AG10803 (cell line): ENCODE results near the gene DNAI2.
A peak's percentile ranks its signal among the peaks of the same experiment; 100 is the strongest.
"Not testable (repeated sequence)": the region's sequence is repeated elsewhere in the genome, so short reads cannot be mapped to it uniquely, and the experiment has no call there.

Experiments
- DNase-seq: peaks from one replicate; pipeline ENCODE4 v3.0.0; 2010; ENCODE audit warnings: low read depth
- H3K4me3 ChIP-seq: 2 replicates; pipeline ENCODE4 v1.5.1; 2011; ENCODE audit warnings: mild to moderate bottlenecking, low read length, control low read depth
- TF ChIP-seq, protein P1 (sequence below): conservative IDR thresholded peaks from 2 replicates; pipeline ENCODE4 v1.5.1; 2011; ENCODE audit warnings: mild to moderate bottlenecking, low read length, control low read depth, inconsistent platforms

The DNAI2 gene

DNA sequence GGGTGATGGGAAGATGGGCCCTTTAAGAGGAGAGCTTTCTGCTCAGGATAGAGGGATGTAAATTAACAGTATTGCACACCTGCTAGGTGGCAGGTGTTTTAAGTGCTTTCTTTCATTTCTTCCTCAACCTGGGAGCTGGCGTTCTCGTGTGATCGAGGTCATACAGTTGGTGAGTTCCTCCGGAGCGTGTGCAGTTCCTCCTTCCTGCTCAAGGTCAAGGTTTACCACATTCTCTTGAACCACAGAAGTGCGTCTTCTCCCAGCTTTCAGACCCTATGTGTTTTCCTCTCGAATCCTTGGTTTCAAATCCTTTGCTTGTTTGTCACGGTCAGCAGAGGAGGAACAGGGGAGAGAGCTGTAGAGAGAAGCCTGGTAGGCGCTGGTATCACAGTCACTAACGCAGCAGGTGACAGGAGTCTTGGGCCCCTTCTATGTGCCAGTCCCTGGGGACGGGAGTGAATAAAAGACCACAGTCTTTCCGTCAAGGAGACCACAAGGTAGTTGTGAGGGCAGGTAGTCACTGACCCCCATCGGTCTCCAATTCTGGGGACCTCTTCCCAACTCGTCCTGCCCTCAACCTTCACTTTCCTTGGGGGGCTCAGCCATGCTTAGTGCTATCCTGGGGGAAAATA, 791 bp downstream of the DNAI2 start:
- no peak for DNase-seq
- no peak overlapping the region for H3K4me3 ChIP-seq
- TF ChIP-seq, protein P1, sequence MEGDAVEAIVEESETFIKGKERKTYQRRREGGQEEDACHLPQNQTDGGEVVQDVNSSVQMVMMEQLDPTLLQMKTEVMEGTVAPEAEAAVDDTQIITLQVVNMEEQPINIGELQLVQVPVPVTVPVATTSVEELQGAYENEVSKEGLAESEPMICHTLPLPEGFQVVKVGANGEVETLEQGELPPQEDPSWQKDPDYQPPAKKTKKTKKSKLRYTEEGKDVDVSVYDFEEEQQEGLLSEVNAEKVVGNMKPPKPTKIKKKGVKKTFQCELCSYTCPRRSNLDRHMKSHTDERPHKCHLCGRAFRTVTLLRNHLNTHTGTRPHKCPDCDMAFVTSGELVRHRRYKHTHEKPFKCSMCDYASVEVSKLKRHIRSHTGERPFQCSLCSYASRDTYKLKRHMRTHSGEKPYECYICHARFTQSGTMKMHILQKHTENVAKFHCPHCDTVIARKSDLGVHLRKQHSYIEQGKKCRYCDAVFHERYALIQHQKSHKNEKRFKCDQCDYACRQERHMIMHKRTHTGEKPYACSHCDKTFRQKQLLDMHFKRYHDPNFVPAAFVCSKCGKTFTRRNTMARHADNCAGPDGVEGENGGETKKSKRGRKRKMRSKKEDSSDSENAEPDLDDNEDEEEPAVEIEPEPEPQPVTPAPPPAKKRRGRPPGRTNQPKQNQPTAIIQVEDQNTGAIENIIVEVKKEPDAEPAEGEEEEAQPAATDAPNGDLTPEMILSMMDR, result no peak

DNA sequence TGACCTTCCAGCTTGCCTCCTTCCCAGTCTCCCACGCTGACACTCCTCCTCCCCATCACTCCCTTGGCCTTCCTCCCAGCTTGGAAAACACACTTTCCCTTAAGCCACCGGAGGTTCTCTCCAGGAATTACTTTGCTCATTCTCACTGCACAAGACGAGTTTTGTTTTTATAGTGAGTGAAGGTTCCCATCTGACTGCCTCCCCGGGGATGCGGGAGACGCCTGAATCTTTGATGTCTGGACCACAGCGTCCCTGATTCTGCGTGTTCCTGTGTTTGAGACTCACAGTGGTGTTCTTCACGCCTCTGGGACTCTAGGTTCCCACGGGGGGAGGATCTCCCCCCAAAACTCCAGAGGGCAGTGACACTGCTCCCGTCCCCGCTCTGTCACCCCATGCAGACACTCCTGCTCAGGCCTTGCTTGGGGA, 2.0 kb downstream of the DNAI2 start:
- DNase-seq, result no peak
- H3K4me3 ChIP-seq, result no peak overlapping the region
- TF ChIP-seq, protein P1, result no peak

DNA sequence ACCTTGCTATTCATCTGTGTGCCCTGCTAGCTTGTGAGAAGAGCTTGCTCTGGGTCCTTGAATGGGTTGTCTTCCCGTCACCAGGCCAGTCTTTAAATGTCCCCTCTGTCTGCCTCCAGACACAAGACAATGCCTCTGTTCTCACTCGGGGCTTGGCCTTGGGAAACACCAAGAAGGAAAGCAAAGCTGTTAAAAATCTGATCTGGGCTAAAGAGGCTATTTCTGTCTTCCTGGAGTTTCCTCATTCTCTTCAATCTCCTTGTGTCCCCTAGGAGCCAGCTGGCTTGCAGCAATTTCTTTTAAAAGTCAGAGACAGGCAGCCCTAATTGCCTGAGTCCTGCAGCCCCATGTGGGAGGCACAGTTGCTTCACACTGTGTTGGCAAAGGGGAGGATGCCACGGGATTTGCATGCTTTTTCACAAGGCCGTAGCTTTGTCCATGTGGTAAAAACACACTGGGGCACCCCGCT, 2.5 kb downstream of the DNAI2 start:
- peak; percentile 5 for DNase-seq
- no peak overlapping the region for H3K4me3 ChIP-seq
- TF ChIP-seq, protein P1, result no peak

DNA sequence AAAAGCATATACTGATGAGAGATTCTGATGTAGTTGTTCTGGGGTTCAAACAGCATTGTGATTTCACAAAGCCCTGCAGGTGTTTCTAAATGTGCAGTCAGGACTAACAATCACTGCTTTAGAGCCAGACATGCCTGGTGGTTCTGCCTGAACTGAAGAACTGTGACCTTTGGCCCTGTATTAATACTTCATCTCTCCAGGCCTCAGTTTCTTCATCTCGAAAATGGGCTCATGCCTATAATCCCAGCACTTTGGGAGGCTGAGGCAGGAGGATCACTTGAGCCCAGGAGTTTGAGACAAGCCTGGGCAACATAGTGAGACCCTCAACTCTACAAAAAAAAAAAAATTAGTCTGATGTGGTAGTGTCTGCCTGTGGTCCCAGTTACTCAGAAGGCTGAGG, 3.9 kb downstream of the DNAI2 start:
- no peak overlapping the region for H3K4me3 ChIP-seq
- TF ChIP-seq, protein P1, result no peak

DNA sequence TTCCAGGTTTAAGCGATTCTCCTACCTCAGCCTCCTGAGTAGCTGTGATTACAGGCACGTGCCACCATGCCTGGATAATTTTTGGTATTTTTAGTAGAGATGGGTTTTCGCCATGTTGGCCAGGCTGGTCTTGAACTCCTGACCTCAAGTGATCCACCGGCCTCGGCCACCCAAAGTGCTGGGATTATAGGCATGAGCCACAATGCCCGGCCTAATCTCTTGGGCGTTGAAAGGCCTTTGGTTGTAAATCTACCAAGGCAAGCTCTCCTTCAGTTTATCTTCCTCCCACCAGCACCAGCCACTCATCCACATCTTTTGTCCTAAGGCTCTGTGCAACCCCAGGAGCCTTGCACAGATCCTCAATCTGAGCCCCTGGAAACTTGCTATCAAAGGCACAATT, 5.6 kb downstream of the DNAI2 start:
- DNase-seq, H3K4me3 ChIP-seq: not testable (repeated sequence)

More for the DNA sequence above, 3.9 kb downstream of the DNAI2 start:
- no peak for DNase-seq

DNA sequence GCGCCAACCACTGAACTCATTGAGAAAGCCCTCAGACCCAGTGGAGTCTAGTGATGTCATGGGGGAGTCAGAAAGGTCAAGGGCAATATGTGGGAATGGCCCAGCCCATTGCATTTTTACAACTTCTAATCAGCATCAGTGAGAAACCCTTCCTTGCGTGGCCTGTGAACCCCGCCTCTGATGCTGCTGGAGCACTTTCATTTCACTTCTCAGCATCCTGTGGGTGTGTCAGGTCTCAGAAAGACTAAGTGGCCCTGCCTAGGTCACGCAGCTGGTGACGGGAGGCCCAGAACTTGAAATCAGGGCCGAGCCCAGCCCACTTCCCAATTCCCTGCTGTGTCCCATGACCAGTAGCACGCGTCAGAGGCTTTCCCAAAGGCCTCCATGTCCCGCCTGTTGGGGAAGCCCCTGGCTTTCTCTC, 6.1 kb downstream of the DNAI2 start:
- DNase-seq, result no peak
- H3K4me3 ChIP-seq, result no peak overlapping the region
- TF ChIP-seq, protein P1, result no peak

DNA sequence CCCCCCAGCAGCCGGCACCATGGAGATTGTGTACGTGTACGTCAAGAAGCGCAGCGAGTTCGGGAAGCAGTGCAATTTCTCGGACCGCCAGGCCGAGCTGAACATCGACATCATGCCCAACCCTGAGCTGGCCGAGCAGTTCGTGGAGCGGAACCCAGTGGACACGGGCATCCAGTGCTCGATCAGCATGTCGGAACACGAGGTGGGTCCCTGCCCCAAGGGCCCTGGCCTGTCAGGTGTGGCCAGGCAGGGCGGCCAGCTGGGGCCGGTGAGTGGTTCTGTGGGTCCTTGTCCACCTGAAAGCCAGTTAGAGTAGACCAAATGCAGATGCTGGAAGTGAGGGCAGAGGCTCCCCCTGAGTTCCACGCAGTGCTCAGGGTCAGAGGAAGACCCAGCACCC, 7.8 kb downstream of the DNAI2 start:
- no peak overlapping the region for H3K4me3 ChIP-seq

DNA sequence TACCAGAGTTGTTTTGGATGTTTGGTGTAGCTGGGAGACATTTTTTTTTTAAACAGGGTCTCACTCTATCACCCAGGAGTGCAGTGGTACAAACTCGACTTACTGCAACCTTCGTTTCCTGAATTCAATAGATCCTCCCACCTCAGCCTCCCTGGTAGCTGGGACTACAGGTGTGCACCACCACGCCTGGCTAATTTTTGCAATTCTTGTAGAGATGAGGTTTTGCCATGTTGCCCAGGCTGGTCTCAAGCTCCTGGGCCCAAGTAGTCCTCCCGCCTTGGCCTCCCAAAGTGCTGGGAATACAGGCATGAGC, 8.2 kb downstream of the DNAI2 start:
- H3K4me3 ChIP-seq, DNase-seq: not testable (repeated sequence)

More for the DNA sequence above, 7.8 kb downstream of the DNAI2 start:
- no peak for DNase-seq
- TF ChIP-seq, protein P1, result no peak
